Gastroesophageal sphincter (tissue), 3 donors: ENCODE measurements around the gene NIFK.
A peak's percentile ranks its signal among the peaks of the same experiment; 100 is the strongest.

Experiments used
- CTCF ChIP-seq, 4 experiments: fragments of 200-600 bp in 2 of 4; fragments of 450-650 bp in 2 of 4; sonication (generic) in 1 of 4; IDR thresholded peaks; one replicate each; pipeline ENCODE4 v1.5.1; 2017 to 2019; ENCODE audit warnings: antibody characterized with exemption in 4 of 4, mild to moderate bottlenecking in 2 of 4, moderate library complexity in 2 of 4
- POLR2A ChIP-seq, 2 donors: fragments of 450-650 bp; IDR thresholded peaks; one replicate each; pipeline ENCODE4 v1.6.1; 2017; ENCODE audit warnings: antibody characterized with exemption in 2 of 2, mild to moderate bottlenecking in 2 of 2, moderate library complexity in 1 of 2
- POLR2AphosphoS5 ChIP-seq: sonication (generic); formaldehyde crosslinking; IDR thresholded peaks from one replicate; pipeline ENCODE4 v1.6.1; 2017; ENCODE audit warnings: antibody characterized with exemption

- TF ChIP-seq CTCF (IDR thresholded peaks at IDR 0.05): peak in 3 of 4 experiments; percentile 5 to 27 (median 24)
- peak; percentile 46 to 53 for TF ChIP-seq POLR2A (IDR thresholded peaks at IDR 0.05)
- peak; percentile 89 for TF ChIP-seq POLR2AphosphoS5
These were observed 18.8 kb upstream of the NIFK start, which contains the start of gene TSN for GRCh38 chr2:121755237-121756111.
